ENCODE results near the gene FPR1.

The FPR1 gene

DNA sequence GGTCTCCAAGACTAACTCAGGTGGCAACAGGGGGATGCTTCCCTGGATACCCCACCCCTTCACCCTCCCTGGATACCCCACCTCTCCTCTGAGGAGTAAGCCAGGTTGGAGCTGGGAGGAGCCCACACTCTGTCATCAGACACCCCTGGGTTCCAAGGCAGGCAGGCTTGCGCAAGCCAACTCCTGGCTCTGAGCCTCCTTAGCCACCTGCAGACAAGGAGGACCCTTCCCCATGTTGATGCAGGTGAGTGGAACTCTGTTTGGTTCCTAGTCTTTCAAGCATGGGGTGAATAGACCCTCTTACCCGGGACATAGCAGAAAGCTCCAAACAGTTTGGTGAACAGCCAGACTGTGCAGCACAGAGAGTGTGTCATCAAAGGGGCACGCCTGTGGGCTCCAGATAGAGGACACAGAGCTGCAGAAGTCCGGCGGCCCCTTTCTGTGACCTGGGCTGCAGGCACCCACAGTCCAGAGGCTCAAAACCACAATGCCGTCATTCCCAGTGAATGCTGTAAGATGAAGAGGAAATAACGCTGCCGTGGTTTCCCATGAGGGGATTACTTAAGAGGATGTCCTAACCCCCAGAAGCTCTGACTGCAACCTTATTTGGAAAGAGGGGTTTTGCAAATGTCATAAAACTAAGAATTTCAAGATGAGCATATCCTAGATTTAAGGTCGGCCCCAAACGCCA lies 15.8 kb downstream of the FPR1 start:
- no peaks in the 10 kb centered on the region for H4K20me1 ChIP-seq (ENCODE audit: control insufficient read depth, insufficient read depth, low read depth, low read length)
- no peaks in the 10 kb centered on the region for H3K9me3 ChIP-seq (ENCODE audit: control insufficient read depth, insufficient read depth, low read length)
- H3F3A ChIP-seq (ENCODE audit: control insufficient read depth, insufficient read depth), result no peaks in the 10 kb centered on the region
- H3K36me3 ChIP-seq (ENCODE audit: control insufficient read depth, low read length), result no peaks in the 10 kb centered on the region
- H3K79me2 ChIP-seq (ENCODE audit: control insufficient read depth, low read length), result no peaks in the 10 kb centered on the region
- no peak overlapping the region for H3K27ac ChIP-seq (ENCODE audit: low read depth, low read length)
- no peak overlapping the region for H3K4me3 ChIP-seq (ENCODE audit: low read length)
- TF ChIP-seq EZH2phosphoT487 (IDR thresholded peaks at IDR 0.05; ENCODE audit: borderline replicate concordance, low read length), result no peak
- TF ChIP-seq, protein P1, sequence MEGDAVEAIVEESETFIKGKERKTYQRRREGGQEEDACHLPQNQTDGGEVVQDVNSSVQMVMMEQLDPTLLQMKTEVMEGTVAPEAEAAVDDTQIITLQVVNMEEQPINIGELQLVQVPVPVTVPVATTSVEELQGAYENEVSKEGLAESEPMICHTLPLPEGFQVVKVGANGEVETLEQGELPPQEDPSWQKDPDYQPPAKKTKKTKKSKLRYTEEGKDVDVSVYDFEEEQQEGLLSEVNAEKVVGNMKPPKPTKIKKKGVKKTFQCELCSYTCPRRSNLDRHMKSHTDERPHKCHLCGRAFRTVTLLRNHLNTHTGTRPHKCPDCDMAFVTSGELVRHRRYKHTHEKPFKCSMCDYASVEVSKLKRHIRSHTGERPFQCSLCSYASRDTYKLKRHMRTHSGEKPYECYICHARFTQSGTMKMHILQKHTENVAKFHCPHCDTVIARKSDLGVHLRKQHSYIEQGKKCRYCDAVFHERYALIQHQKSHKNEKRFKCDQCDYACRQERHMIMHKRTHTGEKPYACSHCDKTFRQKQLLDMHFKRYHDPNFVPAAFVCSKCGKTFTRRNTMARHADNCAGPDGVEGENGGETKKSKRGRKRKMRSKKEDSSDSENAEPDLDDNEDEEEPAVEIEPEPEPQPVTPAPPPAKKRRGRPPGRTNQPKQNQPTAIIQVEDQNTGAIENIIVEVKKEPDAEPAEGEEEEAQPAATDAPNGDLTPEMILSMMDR (IDR thresholded peaks at IDR 0.05; ENCODE audit: low read depth, low read length, poor library complexity, severe bottlenecking), result no peak
- H3K27me3 ChIP-seq (ENCODE audit: control insufficient read depth, low read length), result peaks cover 5% of the 10 kb centered on the region
- no peaks in the 10 kb centered on the region for H3K4me1 ChIP-seq (ENCODE audit: control insufficient read depth, low read length)
- H3K4me2 ChIP-seq (ENCODE audit: low read length), result no peak overlapping the region
- H3K9me2 ChIP-seq (replicated peaks; ENCODE audit: control insufficient read depth, low read length), result no peaks in the 10 kb centered on the region

DNA sequence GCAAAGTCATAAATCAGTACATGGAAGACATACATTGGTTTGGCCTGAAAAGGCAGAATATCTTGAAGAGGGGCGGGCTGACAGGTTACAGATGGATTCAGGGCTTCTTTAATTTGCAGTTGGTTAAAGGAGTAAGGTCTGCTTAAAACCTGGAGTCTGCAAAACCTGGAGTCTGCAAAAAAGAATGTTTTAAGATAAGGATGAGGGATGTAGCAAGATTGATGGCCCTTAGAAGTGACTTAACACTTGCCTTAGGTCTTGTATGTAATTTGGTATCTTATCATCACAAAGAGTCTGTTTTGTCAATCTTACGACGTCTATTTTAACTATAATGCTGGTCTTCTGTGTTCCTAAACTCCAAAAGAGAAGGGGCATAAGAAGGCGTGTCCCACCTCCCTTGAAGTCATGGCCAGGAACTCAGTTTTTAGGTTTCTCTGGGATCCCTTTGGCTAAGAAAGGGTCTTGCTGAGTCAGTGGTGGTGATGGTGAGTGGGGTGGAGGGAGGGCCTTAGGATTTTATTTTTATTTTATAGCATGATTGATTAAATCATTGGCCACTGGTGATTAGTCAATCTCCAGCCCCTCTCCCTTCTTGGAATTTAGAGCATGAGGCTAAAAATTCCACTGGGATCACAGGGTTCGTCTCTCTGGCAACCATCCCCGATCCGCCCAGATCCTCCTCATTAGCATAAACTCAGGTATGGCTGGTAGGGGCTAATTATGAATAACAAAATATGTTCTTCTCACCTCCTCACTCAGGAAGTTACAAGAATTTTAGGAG lies 17.7 kb downstream of the FPR1 start:
- no peaks in the 10 kb centered on the region for H3K9me3 ChIP-seq (ENCODE audit: control insufficient read depth, insufficient read depth, low read length)
- no peak overlapping the region for H3K27ac ChIP-seq (ENCODE audit: low read depth, low read length)
- H3K4me2 ChIP-seq (ENCODE audit: low read length), result no peak overlapping the region
- H3K27me3 ChIP-seq (ENCODE audit: control insufficient read depth, low read length), result peaks cover 5% of the 10 kb centered on the region
- TF ChIP-seq, protein P1 (IDR thresholded peaks at IDR 0.05; ENCODE audit: low read depth, low read length, poor library complexity, severe bottlenecking), result no peak
- no peak for TF ChIP-seq EZH2phosphoT487 (IDR thresholded peaks at IDR 0.05; ENCODE audit: borderline replicate concordance, low read length)
- H3K9me2 ChIP-seq (replicated peaks; ENCODE audit: control insufficient read depth, low read length), result no peaks in the 10 kb centered on the region
- H3K36me3 ChIP-seq (ENCODE audit: control insufficient read depth, low read length), result no peaks in the 10 kb centered on the region
- H4K20me1 ChIP-seq (ENCODE audit: control insufficient read depth, insufficient read depth, low read depth, low read length), result no peaks in the 10 kb centered on the region
- H3F3A ChIP-seq (ENCODE audit: control insufficient read depth, insufficient read depth), result no peaks in the 10 kb centered on the region
- H3K79me2 ChIP-seq (ENCODE audit: control insufficient read depth, low read length), result no peaks in the 10 kb centered on the region
- H3K4me1 ChIP-seq (ENCODE audit: control insufficient read depth, low read length), result no peaks in the 10 kb centered on the region
- H3K4me3 ChIP-seq (ENCODE audit: low read length), result no peak overlapping the region

DNA sequence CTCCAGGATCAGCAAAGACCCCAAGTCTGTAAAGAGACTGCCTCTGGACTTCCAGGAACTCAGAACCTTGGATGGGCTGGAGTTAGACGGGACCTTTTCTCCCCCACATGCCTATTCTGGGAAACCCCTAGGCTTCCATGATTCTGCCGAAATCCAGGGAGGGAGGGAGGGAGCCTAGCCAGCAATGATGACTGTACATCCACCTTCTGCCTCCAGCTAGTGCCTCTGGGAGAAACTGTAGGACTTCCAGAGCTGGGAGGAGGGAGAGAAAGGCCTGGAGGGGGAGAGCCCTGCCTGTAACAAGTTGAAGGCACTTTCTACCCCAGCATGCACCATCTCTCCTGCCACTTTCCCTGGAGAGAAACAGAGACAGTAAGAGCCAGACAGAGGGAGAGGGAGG lies 21.9 kb downstream of the FPR1 start:
- TF ChIP-seq, protein P1 (IDR thresholded peaks at IDR 0.05; ENCODE audit: low read depth, low read length, poor library complexity, severe bottlenecking), result no peak
- no peak for TF ChIP-seq EZH2phosphoT487 (IDR thresholded peaks at IDR 0.05; ENCODE audit: borderline replicate concordance, low read length)
- Histone ChIP-seq H3K9me2 (replicated peaks; ENCODE audit: control insufficient read depth, low read length) (no peaks in the 10 kb centered on the region), H3K27me3 (ENCODE audit: control insufficient read depth, low read length) (no peaks in the 10 kb centered on the region), H4K20me1 (ENCODE audit: control insufficient read depth, insufficient read depth, low read depth, low read length) (no peaks in the 10 kb centered on the region), H3K27ac (ENCODE audit: low read depth, low read length) (no peak overlapping the region), H3K36me3 (ENCODE audit: control insufficient read depth, low read length) (no peaks in the 10 kb centered on the region), H3K9me3 (ENCODE audit: control insufficient read depth, insufficient read depth, low read length) (no peaks in the 10 kb centered on the region), H3F3A (ENCODE audit: control insufficient read depth, insufficient read depth) (no peaks in the 10 kb centered on the region), H3K4me1 (ENCODE audit: control insufficient read depth, low read length) (no peaks in the 10 kb centered on the region), H3K4me3 (ENCODE audit: low read length) (no peak overlapping the region), H3K79me2 (ENCODE audit: control insufficient read depth, low read length) (no peaks in the 10 kb centered on the region), H3K4me2 (ENCODE audit: low read length) (no peak overlapping the region)

All from DOHH2 (cell line).